NAMALWA (cell line): ENCODE measurements around the gene CAPN2.
"Not testable (repeated sequence)": the region's sequence is repeated elsewhere in the genome, so short reads cannot be mapped to it uniquely, and the experiment has no call there.

ENCODE experiments used
- DNase-seq: peaks from one replicate; pipeline ENCODE4 v3.0.0-alpha.2; 2015; ENCODE audit warnings: low spot score

CAPN2 gene

GRCh38 chr1:223717123-223717522, 4.8 kb downstream of the CAPN2 start:
- no peak for DNase-seq

- no peak for DNase-seq
These were observed 5.5 kb downstream of the CAPN2 start for GRCh38 chr1:223717695-223718363.

GRCh38 chr1:223718850-223719249, 6.5 kb downstream of the CAPN2 start:
- DNase-seq, result no peak

- no peak for DNase-seq
These were observed 8.7 kb downstream of the CAPN2 start for GRCh38 chr1:223720971-223721591.

- DNase-seq, result no peak
These were observed 9.6 kb downstream of the CAPN2 start for GRCh38 chr1:223721658-223722607.

GRCh38 chr1:223723351-223723904, 11.1 kb downstream of the CAPN2 start:
- no peak for DNase-seq

- no peak for DNase-seq
These were observed 12.0 kb downstream of the CAPN2 start for GRCh38 chr1:223724376-223724775.

- no peak for DNase-seq
These were observed 13.2 kb downstream of the CAPN2 start for GRCh38 chr1:223725578-223725977.

- no peak for DNase-seq
These were observed 14.2 kb downstream of the CAPN2 start for GRCh38 chr1:223726380-223727001.

- DNase-seq, result no peak
These were observed 15.2 kb downstream of the CAPN2 start for GRCh38 chr1:223727541-223727940.

GRCh38 chr1:223729906-223730305, 17.6 kb downstream of the CAPN2 start:
- no peak for DNase-seq

- no peak for DNase-seq
These were observed 18.3 kb downstream of the CAPN2 start for GRCh38 chr1:223730479-223731132.

- no peak for DNase-seq
These were observed 18.9 kb downstream of the CAPN2 start for GRCh38 chr1:223731133-223731770.

- no peak for DNase-seq
These were observed 20.9 kb downstream of the CAPN2 start for GRCh38 chr1:223732993-223733798.

GRCh38 chr1:223733898-223734852, 21.8 kb downstream of the CAPN2 start:
- no peak for DNase-seq

- not testable (repeated sequence) for DNase-seq
These were observed 24.3 kb downstream of the CAPN2 start for GRCh38 chr1:223736638-223737037.

GRCh38 chr1:223737342-223737741, 25.0 kb downstream of the CAPN2 start:
- no peak for DNase-seq

GRCh38 chr1:223738465-223739365, 26.4 kb downstream of the CAPN2 start:
- no peak for DNase-seq
